Mesenchymal stem cell (in vitro differentiated cells and primary cell): ENCODE data around the gene TCAF1.
A peak's percentile ranks its signal among the peaks of the same experiment; 100 is the strongest.

Experiments used
- DNase-seq: peaks from one replicate; pipeline ENCODE4 v3.0.0-alpha.2; 2013
- H2AFZ ChIP-seq: one replicate; pipeline ENCODE4 v1.6.1; 2013; ENCODE audit warnings: low read depth, mild to moderate bottlenecking, control low read depth, inconsistent platforms, low read length, moderate library complexity
- H2AK5ac ChIP-seq: 2 replicates; pipeline ENCODE4 v1.6.1; 2013; ENCODE audit warnings: low read length, moderate library complexity, mild to moderate bottlenecking, inconsistent platforms; ENCODE audit not compliant: severe bottlenecking
- H2BK120ac ChIP-seq: one replicate; pipeline ENCODE4 v1.6.1; 2013; ENCODE audit warnings: low read depth, mild to moderate bottlenecking, inconsistent platforms, low read length, moderate library complexity
- H2BK12ac ChIP-seq, 2 experiments: one replicate each; pipeline ENCODE4 v1.6.1; 2013; ENCODE audit warnings: inconsistent platforms in 2 of 2, low read length in 2 of 2, mild to moderate bottlenecking in 2 of 2, moderate library complexity in 2 of 2, control low read depth in 1 of 2
- H2BK15ac ChIP-seq: one replicate; pipeline ENCODE4 v1.6.1; 2013; ENCODE audit warnings: mild to moderate bottlenecking, low read depth, inconsistent platforms; ENCODE audit not compliant: poor library complexity, severe bottlenecking
- H2BK5ac ChIP-seq: 2 replicates; pipeline ENCODE4 v1.6.1; 2013; ENCODE audit warnings: low read depth, mild to moderate bottlenecking, low read length, control low read depth, inconsistent platforms; ENCODE audit not compliant: poor library complexity, severe bottlenecking
- H3K14ac ChIP-seq, 2 experiments: one replicate each; pipeline ENCODE4 v1.6.1; 2013; ENCODE audit warnings: inconsistent platforms in 2 of 2, low read length in 2 of 2, control low read depth in 1 of 2, mild to moderate bottlenecking in 1 of 2, moderate library complexity in 1 of 2
- H3K18ac ChIP-seq, 2 experiments: one replicate each; pipeline ENCODE4 v1.6.1; 2013; ENCODE audit warnings: inconsistent platforms in 2 of 2, low read length in 2 of 2, control low read depth in 1 of 2, low read depth in 1 of 2, mild to moderate bottlenecking in 1 of 2
- H3K23ac ChIP-seq, 2 experiments: one replicate each; pipeline ENCODE4 v1.6.1; 2013; ENCODE audit warnings: inconsistent platforms in 2 of 2, low read length in 2 of 2, mild to moderate bottlenecking in 2 of 2, moderate library complexity in 2 of 2, control low read depth in 1 of 2
- H3K27ac ChIP-seq: 2 replicates; pipeline ENCODE4 v1.5.1; 2013; ENCODE audit warnings: mild to moderate bottlenecking, moderate library complexity, low read length, control low read depth, inconsistent platforms; ENCODE audit not compliant: poor library complexity, severe bottlenecking
- H3K27me3 ChIP-seq, 2 experiments: 2 replicates each; pipeline versions ENCODE4 v1.6.1 to v1.7.0; 2013; ENCODE audit warnings: low read length in 2 of 2, mild to moderate bottlenecking in 2 of 2, moderate library complexity in 2 of 2, control low read depth in 1 of 2, inconsistent platforms in 1 of 2; ENCODE audit not compliant: control insufficient read depth in 1 of 2, insufficient read depth in 1 of 2
- H3K36me3 ChIP-seq, 2 experiments: 2 replicates each; pipeline versions ENCODE4 v1.6.1 to v1.7.0; 2013; ENCODE audit warnings: low read length in 2 of 2, control low read depth in 1 of 2, inconsistent platforms in 1 of 2, low read depth in 1 of 2, mild to moderate bottlenecking in 1 of 2; ENCODE audit not compliant: insufficient read depth in 2 of 2, control insufficient read depth in 1 of 2
- H3K4ac ChIP-seq, 2 experiments: one replicate each; pipeline ENCODE4 v1.6.1; 2013; ENCODE audit warnings: inconsistent platforms in 2 of 2, low read length in 2 of 2, mild to moderate bottlenecking in 2 of 2, moderate library complexity in 2 of 2, control low read depth in 1 of 2, low read depth in 1 of 2
- H3K4me1 ChIP-seq: 2 replicates; pipeline ENCODE4 v1.6.1; 2013; ENCODE audit warnings: low read depth, low read length, control low read depth; ENCODE audit not compliant: control insufficient read depth, insufficient read depth
- H3K4me2 ChIP-seq: 2 replicates; pipeline ENCODE4 v1.6.1; 2013; ENCODE audit warnings: low read length, mild to moderate bottlenecking, inconsistent platforms; ENCODE audit not compliant: poor library complexity, severe bottlenecking
- H3K4me3 ChIP-seq, 2 experiments: 2 replicates each; pipeline versions ENCODE4 v1.5.1 to v1.7.0; 2013; ENCODE audit warnings: low read length in 2 of 2, mild to moderate bottlenecking in 2 of 2, control low read depth in 1 of 2, low read depth in 1 of 2; ENCODE audit not compliant: insufficient read depth in 1 of 2
- H3K79me1 ChIP-seq: replicated peaks from 2 replicates; pipeline ENCODE4 v1.6.1; 2013; ENCODE audit warnings: mild to moderate bottlenecking, control low read depth, low read length, inconsistent platforms; ENCODE audit not compliant: poor library complexity, severe bottlenecking
- H3K9ac ChIP-seq: 2 replicates; pipeline ENCODE4 v1.7.0; 2013; ENCODE audit warnings: mild to moderate bottlenecking, low read length, moderate library complexity
- H3K9me3 ChIP-seq: 2 replicates; pipeline ENCODE4 v1.7.0; 2013; ENCODE audit warnings: mild to moderate bottlenecking, low read length; ENCODE audit not compliant: control insufficient read depth
- H4K8ac ChIP-seq: one replicate; pipeline ENCODE4 v1.6.1; 2013; ENCODE audit warnings: inconsistent platforms, mild to moderate bottlenecking, low read length, moderate library complexity
- H4K91ac ChIP-seq: one replicate; pipeline ENCODE4 v1.6.1; 2013; ENCODE audit warnings: mild to moderate bottlenecking, low read length, inconsistent platforms
- WGBS: methylation state at CpG from one replicate; pipeline ENCODE4 v1.1.7; 2013; ENCODE audit warnings: mixed read lengths; 5-methylcytosine and 5-hydroxymethylcytosine counted together

TCAF1 gene

GRCh38 chr7:143902332-143902899 is 440 bp upstream of the TCAF1 start:
- Histone ChIP-seq H3K27me3 (no peaks in the 10 kb centered on the region), H3K4ac (peak overlapping the region in 1 of 2 experiments; percentile 35), H3K18ac (no peak overlapping the region), H4K91ac (no peak overlapping the region), H3K14ac (no peak overlapping the region), H2AK5ac (no peak overlapping the region), H3K4me1 (peaks cover 5% of the 10 kb centered on the region), H3K79me1 (no peaks in the 10 kb centered on the region), H4K8ac (peak overlapping the region; percentile 91), H3K36me3 (no peaks in the 10 kb centered on the region), H3K4me2 (no peak overlapping the region), H3K9me3 (no peaks in the 10 kb centered on the region), H3K9ac (peak overlapping the region; percentile 94), H2BK15ac (no peak overlapping the region), H2BK120ac (no peak overlapping the region), H2AFZ (peak overlapping the region; percentile 49), H2BK12ac (peak overlapping the region in 1 of 2 experiments; percentile 68), H3K23ac (no peak overlapping the region), H3K4me3 (peak overlapping the region in 1 of 2 experiments; percentile 96), H2BK5ac (no peak overlapping the region), H3K27ac (no peak overlapping the region)
- whole genome bisulfite sequencing: 69% methylated on average over 10 of the region's 14 CpGs
- DNase-seq: no peak

- Histone ChIP-seq H3K79me1 (no peaks in the 10 kb centered on the region), H3K14ac (peak overlapping the region; percentile 43 to 65), H2BK120ac (peak overlapping the region; percentile 38), H3K4ac (peak overlapping the region in 1 of 2 experiments; percentile 34), H2BK5ac (no peak overlapping the region), H4K91ac (no peak overlapping the region), H2AK5ac (no peak overlapping the region), H3K23ac (peak overlapping the region in 1 of 2 experiments; percentile 89), H4K8ac (peak overlapping the region; percentile 77), H2BK15ac (peak overlapping the region; percentile 86), H3K9ac (peak overlapping the region; percentile 94), H3K9me3 (no peaks in the 10 kb centered on the region), H3K27me3 (no peaks in the 10 kb centered on the region), H3K27ac (peak overlapping the region; percentile 99), H2AFZ (peak overlapping the region; percentile 43), H3K4me1 (peaks cover 5% of the 10 kb centered on the region), H3K4me2 (peak overlapping the region; percentile 88), H2BK12ac (peak overlapping the region in 1 of 2 experiments; percentile 72), H3K4me3 (peak overlapping the region; percentile 85 to 96), H3K18ac (peak overlapping the region; percentile 88 to 92), H3K36me3 (no peaks in the 10 kb centered on the region)
- no peak for DNase-seq
- 1% methylated on average over 14 of the region's 14 CpGs for WGBS
These were observed 676 bp downstream of the TCAF1 start for GRCh38 chr7:143901332-143901667.

GRCh38 chr7:143900230-143900766 is 1.7 kb downstream of the TCAF1 start:
- Histone ChIP-seq H3K4me1 (peaks cover 5% of the 10 kb centered on the region), H3K9me3 (no peaks in the 10 kb centered on the region), H3K27ac (peak overlapping the region; percentile 6), H3K18ac (peak overlapping the region in 1 of 2 experiments; percentile 78), H3K23ac (no peak overlapping the region), H3K4me3 (peak overlapping the region in 1 of 2 experiments; percentile 96), H3K79me1 (no peaks in the 10 kb centered on the region), H3K27me3 (no peaks in the 10 kb centered on the region), H2AFZ (no peak overlapping the region), H3K14ac (no peak overlapping the region), H4K8ac (no peak overlapping the region), H4K91ac (no peak overlapping the region), H2BK15ac (no peak overlapping the region), H2AK5ac (no peak overlapping the region), H2BK120ac (no peak overlapping the region), H3K9ac (peak overlapping the region; percentile 94), H3K4ac (no peak overlapping the region), H2BK5ac (no peak overlapping the region), H2BK12ac (peak overlapping the region in 1 of 2 experiments; percentile 24), H3K4me2 (peak overlapping the region; percentile 62), H3K36me3 (no peaks in the 10 kb centered on the region)
- 64% methylated on average over 4 of the region's 5 CpGs for WGBS
- DNase-seq: no peak

GRCh38 chr7:143898810-143899209 is 3.2 kb downstream of the TCAF1 start:
- Histone ChIP-seq H4K91ac (no peak overlapping the region), H3K27me3 (no peaks in the 10 kb centered on the region), H2BK120ac (no peak overlapping the region), H3K27ac (no peak overlapping the region), H2BK15ac (no peak overlapping the region), H3K4me2 (no peak overlapping the region), H3K79me1 (no peaks in the 10 kb centered on the region), H2AK5ac (no peak overlapping the region), H3K18ac (no peak overlapping the region), H3K9ac (no peak overlapping the region), H3K14ac (no peak overlapping the region), H3K23ac (no peak overlapping the region), H2AFZ (no peak overlapping the region), H3K9me3 (no peaks in the 10 kb centered on the region), H3K36me3 (no peaks in the 10 kb centered on the region), H3K4ac (no peak overlapping the region), H2BK5ac (no peak overlapping the region), H2BK12ac (no peak overlapping the region), H3K4me3 (no peak overlapping the region), H4K8ac (no peak overlapping the region), H3K4me1 (peaks cover 5% of the 10 kb centered on the region)
- 100% methylated on average over 1 of the region's 1 CpG for WGBS
- no peak for DNase-seq
